KG1 (cell line): ENCODE data around the gene GLRX.

Experiments
- DNase-seq: peaks from one replicate; lab custom pipeline; 2025; lab: John Stamatoyannopoulos, UW

The GLRX gene

DNA sequence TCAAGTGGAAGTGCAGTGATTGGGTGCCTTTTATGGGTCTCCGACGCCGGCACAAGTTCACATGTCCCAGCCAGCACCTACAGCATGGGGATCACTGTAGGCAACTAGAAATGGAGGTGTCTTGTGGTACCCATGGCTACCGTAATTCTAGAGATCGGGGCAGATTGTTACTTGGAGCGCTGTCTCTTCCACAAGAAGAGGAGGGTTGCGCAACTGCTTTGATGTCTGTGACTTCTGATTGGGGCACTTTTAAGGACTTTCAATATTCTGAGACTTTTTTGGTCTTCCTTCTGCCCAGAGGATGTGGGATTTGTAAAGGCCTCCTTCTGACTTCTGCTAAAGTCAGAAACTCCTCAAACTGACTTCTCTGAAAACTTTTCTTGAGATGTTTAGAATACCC lies 41.9 kb downstream of the GLRX start:
- no peak for DNase-seq

DNA sequence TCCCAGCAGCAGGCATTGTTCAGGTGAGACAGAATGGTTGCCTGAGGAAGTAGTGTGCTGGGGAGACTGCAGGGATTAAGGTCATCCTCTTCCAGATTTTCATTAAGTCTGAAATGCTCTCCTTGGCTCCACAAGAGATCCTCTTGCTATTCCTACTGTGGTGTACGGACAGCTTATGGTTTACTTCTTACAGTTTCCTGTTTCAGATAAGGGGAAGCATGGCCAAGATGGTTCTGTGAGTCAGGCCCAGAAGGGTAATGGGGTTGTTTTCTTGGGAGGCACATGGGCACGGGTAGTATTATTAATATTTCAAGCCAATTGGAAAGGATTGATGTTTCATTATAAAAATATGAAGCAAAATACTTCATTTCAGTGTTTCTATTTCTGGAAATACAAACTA lies 42.9 kb downstream of the GLRX start:
- DNase-seq, result no peak

DNA sequence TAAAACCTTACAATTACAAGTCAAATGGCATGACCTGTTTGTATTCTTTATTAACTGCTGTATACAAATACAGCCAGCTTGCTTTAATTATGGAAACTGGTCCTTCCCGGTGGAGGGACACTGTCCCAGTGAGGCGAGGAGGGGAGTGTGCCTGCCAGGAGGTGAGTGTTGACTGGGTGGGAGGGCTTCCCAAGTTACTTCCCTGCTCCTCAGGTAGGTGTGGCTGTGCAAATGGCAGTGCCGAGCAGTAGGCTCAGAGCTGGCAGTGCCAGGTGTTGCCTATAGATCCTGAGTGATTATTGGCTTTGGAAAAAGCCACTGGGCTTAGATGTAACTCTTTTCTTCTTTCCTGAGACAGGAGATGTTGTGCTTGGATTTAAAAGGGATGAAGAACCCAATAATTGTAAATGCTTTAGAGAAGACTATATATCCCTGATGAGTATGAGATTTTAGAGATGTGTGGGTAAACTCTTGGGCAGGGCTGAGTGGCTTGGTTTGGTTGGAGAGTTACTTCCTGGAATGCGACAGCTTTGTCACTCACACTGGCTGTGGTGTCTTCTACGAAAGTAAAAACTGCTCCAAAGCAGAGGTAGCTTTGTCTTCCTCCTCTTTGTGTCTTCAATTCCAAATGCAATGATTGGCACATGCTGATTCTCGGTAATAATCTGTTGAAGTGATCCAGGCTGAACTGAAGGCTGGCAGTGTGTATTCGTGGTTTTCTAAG lies 43.7 kb downstream of the GLRX start:
- no peak for DNase-seq

DNA sequence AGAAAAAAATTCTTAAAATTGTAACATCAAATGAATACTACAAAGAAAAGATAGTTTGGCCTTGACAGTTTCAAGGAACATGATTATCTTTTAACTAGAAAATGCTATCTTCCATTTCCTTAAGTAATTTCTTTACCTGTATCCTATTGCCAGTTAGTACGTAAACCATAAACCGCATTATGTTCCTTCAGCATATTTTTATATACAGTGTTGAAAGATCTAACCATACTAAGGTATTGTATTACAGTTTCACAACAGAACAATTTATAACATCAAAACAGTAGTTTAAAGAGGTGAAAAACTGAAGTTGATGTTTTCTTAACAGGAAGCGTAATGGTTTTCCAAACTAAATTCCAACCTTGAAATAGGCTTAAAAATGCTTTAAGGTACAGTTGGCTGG lies 45.1 kb downstream of the GLRX start:
- no peak for DNase-seq

DNA sequence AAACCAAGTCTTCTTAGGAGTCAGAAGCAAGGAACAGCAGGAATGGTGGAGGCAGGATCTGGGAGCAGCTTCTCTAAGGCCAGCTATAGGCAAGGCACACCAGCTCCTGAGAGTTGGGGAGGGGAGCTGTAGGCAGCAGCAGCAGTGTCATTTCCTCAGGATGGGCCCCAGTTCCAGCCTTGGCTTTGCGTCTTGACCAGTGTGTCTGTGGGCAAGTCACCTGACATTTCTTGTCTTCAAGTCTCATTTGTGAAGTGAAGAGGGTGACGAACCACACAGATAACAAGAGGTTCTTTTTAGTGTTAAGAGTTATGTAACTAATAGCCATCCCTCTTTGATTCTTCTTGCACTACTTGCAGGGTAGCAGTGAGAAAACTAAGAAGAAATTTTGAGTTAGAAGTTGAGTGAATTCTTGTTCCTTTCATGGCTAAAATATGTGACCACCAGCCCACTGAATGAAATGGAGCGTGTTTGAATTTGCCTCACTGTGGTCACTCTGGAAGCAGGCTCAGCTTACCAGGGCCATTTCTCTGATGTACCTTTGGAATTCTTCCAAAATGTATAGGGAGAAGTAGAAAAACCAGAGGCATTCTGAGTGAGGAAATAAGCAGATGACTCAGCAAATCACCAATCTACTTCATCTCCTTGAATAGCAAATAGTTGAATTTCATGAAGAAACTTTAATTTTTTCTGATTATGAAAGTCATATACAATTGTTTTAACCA lies 49.0 kb downstream of the GLRX start:
- DNase-seq, result no peak

DNA sequence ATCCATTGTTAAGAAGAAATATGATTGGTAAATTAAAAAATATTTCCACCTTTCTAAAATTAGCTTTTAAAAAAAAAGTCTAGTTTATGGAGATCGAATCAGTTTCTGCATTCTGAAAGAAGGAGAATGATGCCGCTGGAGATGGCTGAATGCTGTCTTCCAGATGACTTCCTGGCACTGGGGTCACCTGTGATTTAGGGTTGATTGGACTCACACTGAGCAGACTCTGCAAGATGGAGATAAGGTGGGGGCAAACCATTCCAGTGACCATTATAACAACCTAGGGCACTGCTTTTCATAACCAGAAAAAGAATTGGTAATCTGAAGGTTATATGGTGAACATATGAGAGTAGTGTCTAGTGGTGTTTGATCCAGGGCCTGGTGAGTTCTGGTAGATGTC lies 50.6 kb downstream of the GLRX start:
- no peak for DNase-seq

DNA sequence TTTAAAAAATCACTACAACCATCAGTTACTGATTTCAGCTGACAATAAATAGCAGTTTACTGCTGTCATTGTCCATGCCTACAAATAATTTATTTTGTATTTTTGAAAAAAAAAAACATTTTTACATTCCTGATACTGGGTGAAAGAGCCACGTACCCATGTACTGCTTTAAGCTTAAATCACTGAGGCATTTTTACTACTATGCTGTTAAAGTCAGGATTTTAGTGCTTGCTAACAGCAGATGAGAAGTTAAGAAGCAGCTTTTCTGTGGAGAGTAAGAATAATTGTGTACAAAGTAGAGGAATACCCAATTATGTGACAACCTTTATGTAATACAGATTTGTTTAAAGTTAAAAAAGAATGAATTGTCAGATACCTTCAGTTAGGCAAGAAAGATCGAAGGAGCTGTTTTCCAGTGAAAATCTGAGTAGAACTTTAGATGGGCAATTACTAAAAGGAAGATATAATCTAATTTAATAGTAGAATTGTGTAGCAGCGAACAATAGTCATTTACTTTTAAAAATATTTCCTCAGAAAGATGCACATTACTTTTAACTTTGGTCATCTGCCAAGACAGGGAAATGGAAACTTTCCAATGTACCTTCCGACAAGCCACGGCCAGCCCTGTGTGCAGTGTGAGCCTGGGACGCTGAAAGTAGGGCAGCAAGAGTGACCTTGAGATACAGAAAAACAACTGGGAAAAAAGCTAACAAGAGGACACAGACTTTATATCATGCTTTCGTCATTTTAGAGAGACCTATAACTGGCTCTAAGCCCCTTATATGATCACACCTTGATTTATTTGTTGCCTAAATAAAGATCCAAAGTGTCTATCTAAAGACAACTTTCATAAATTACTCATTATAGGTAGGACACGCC lies 51.5 kb downstream of the GLRX start:
- no peak for DNase-seq

DNA sequence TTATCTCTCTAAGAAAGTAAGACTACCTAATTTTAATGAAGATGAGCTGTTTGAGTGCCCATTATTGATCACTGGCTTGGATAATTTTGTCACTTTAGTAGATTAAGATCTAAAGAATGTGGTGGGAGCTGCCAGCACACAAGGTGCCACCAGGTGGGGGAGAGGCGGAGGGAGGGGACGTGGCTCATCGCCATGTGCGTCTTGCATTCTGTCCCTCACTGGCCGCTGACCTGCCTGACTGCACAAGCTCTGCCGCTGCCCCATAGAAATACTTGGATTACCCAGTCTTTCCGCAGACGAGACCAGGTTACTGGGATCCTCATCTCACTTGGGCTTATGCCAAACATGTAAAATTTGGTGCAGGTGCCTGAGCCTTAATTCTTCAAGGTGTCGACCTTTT lies 53.8 kb downstream of the GLRX start:
- no peak for DNase-seq

DNA sequence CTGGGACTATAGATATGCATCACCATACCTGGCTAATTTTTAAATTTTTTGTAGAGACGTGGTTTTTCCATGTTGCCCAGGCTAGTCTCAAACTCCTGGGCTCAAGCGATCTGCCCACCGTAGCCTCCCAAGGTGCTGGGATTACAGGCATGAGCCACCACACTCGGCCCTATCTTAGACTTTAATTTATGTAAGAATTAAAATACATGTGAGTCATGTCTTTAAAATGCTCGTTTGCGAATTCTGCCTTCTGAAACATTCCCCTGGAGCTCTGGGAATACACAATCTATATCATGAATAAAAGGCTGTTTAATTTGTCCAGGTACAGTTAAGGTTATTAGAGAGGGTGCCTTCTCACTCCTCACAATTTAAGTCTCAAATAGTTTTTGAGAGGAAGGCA lies 58.6 kb downstream of the GLRX start:
- DNase-seq, result no peak
